HCT116 (cell line): ENCODE data around the gene MRPS35. TPM values are rescaled to one million over a fixed set of nuclear protein-coding genes. Genes with fewer than 3 reads are reported as not detected.

Source experiments
- ATAC-seq: fragments of 200-7000 bp; cut with Tn5 transposase; 2 replicates; pipeline ENCODE4 v1.9.1; 2020; ENCODE audit warnings: mild to moderate bottlenecking, moderate library complexity
- BruUV-seq: library from RNA; stranded (reverse); fragments of 400-500 nt; replicated peaks from 2 replicates; lab custom pipeline; 2021; lab: Mats Ljungman, UMichigan
- CTCF ChIA-PET: fragments of 300-600 bp; sonication (Branson Sonifier 250); formaldehyde crosslinking; loops from one replicate; lab custom pipeline; 2021; ENCODE audit warnings: antibody characterized with exemption; lab: Charles Lee
- POLR2A ChIA-PET: fragments of 300-600, 350-600 bp; sonication (Branson Sonifier 250); formaldehyde crosslinking; loops from one replicate; lab custom pipeline; 2021; ENCODE audit warnings: antibody characterized with exemption; lab: Charles Lee
- RAD21 ChIA-PET, 2 experiments: fragments of 300-600 bp; sonication (Branson Sonifier 250); formaldehyde crosslinking; loops; one replicate each; lab custom pipeline; 2023; ENCODE audit warnings: low total read pairs in 2 of 2; ENCODE audit not compliant: uncharacterized antibody in 2 of 2, unreplicated experiment in 2 of 2, low non-redundant PET in 1 of 2; lab: Charles Lee
- DNase-seq: peaks from one replicate; pipeline ENCODE4 v3.0.0-alpha.2; 2010; ENCODE audit warnings: low read depth, low spot score
- H2AFZ ChIP-seq: fragments of 200-600 bp; shearing (Covaris generic), sonication (generic); 2 replicates; pipeline ENCODE4 v1.6.1; 2017; ENCODE audit warnings: low read depth, mixed run types, mixed read lengths, antibody characterized with exemption, low read length; ENCODE audit not compliant: poor library complexity, severe bottlenecking
- H3K27ac ChIP-seq: 2 replicates; pipeline ENCODE4 v1.5.1; 2012; ENCODE audit warnings: low read depth, low read length
- H3K27me3 ChIP-seq: fragments of 200-600 bp; sonication (generic); 2 replicates; pipeline ENCODE4 v1.6.1; 2016; ENCODE audit warnings: mixed run types, low read length, mixed read lengths; ENCODE audit not compliant: insufficient read depth
- H3K36me3 ChIP-seq, 2 experiments: fragments of 200-500 bp in 1 of 2; fragments of 200-600 bp in 1 of 2; sonication (Bioruptor generic) in 1 of 2; sonication (generic) in 1 of 2; 2 replicates each; pipeline versions ENCODE4 v1.5.1 to v1.6.1; 2014 to 2016; ENCODE audit warnings: low read length in 2 of 2, inconsistent platforms in 1 of 2, mixed read lengths in 1 of 2, mixed run types in 1 of 2; ENCODE audit not compliant: insufficient read depth in 2 of 2, control insufficient read depth in 1 of 2
- H3K4me1 ChIP-seq, 2 experiments: fragments of 200-600 bp in 1 of 2; sonication (generic) in 1 of 2; 2 replicates each; pipeline versions ENCODE4 v1.5.1 to v1.6.1; 2012 to 2017; ENCODE audit warnings: low read length in 2 of 2, inconsistent platforms in 1 of 2, mild to moderate bottlenecking in 1 of 2, mixed read lengths in 1 of 2, mixed run types in 1 of 2, moderate library complexity in 1 of 2; ENCODE audit not compliant: insufficient read depth in 2 of 2, control insufficient read depth in 1 of 2
- H3K4me2 ChIP-seq: fragments of 200-600 bp; sonication (generic); 2 replicates; pipeline ENCODE4 v1.6.1; 2017; ENCODE audit warnings: mixed run types, low read length, mixed read lengths
- H3K4me3 ChIP-seq, 2 experiments: fragments of 200-600 bp in 1 of 2; sonication (generic) in 1 of 2; replicated peaks in 1 of 2; 2 replicates each; pipeline ENCODE4 v1.5.1; 2011 to 2016; ENCODE audit warnings: low read length in 2 of 2, control low read depth in 1 of 2, low read depth in 1 of 2, mild to moderate bottlenecking in 1 of 2, mixed read lengths in 1 of 2, mixed run types in 1 of 2
- H3K79me2 ChIP-seq: fragments of 200-600 bp; sonication (generic); 2 replicates; pipeline ENCODE4 v1.6.1; 2017; ENCODE audit warnings: mild to moderate bottlenecking, mixed run types, low read length, moderate library complexity, mixed read lengths; ENCODE audit not compliant: insufficient read depth
- H3K9ac ChIP-seq: fragments of 200-600 bp; sonication (generic); 2 replicates; pipeline ENCODE4 v1.6.1; 2016; ENCODE audit warnings: low read length, mixed read lengths
- H3K9me2 ChIP-seq: fragments of 200-600 bp; sonication (generic), shearing (Covaris generic); 2 replicates; pipeline ENCODE4 v1.6.1; 2017; ENCODE audit warnings: mixed run types, mild to moderate bottlenecking, moderate library complexity; ENCODE audit not compliant: insufficient read depth
- H3K9me3 ChIP-seq, 2 experiments: fragments of 200-500 bp in 1 of 2; fragments of 200-600 bp in 1 of 2; sonication (Bioruptor generic) in 1 of 2; sonication (generic) in 1 of 2; 2 replicates each; pipeline ENCODE4 v1.6.1; 2014 to 2017; ENCODE audit warnings: low read length in 2 of 2, mixed read lengths in 2 of 2, inconsistent platforms in 1 of 2, low read depth in 1 of 2, mild to moderate bottlenecking in 1 of 2, mixed run types in 1 of 2, moderate library complexity in 1 of 2; ENCODE audit not compliant: control insufficient read depth in 1 of 2, insufficient read depth in 1 of 2
- H4K20me1 ChIP-seq: fragments of 200-600 bp; sonication (generic), shearing (Covaris generic); 2 replicates; pipeline ENCODE4 v1.6.1; 2017; ENCODE audit warnings: mixed run types, mild to moderate bottlenecking, moderate library complexity; ENCODE audit not compliant: insufficient read depth
- CEBPB ChIP-seq: IDR thresholded peaks from 2 replicates; pipeline ENCODE4 v1.6.1; 2012; ENCODE audit warnings: low read depth
- ELF1 ChIP-seq: IDR thresholded peaks from 2 replicates; pipeline ENCODE4 v1.6.1; 2012; ENCODE audit warnings: low read depth, borderline replicate concordance
- EZH2 ChIP-seq: fragments of 200-600 bp; sonication (generic); IDR thresholded peaks from 2 replicates; pipeline ENCODE4 v1.6.1; 2017; ENCODE audit warnings: antibody characterized with exemption, mixed run types
- EZH2phosphoT487 ChIP-seq: fragments of 200-600 bp; IDR thresholded peaks from 2 replicates; pipeline ENCODE4 v1.6.1; 2018; ENCODE audit warnings: antibody characterized with exemption, borderline replicate concordance
- JUND ChIP-seq: IDR thresholded peaks from 2 replicates; pipeline ENCODE4 v1.6.1; 2012
- POLR2A ChIP-seq: IDR thresholded peaks from 2 replicates; pipeline ENCODE4 v1.7.0; 2011; ENCODE audit warnings: borderline replicate concordance; ENCODE audit not compliant: insufficient read depth, insufficient read length; ENCODE audit errors: extremely low read depth
- RAD21 ChIP-seq: IDR thresholded peaks from 2 replicates; pipeline ENCODE4 v1.6.1; 2012; ENCODE audit warnings: low read depth, mild to moderate bottlenecking
- SRF ChIP-seq: IDR thresholded peaks from 2 replicates; pipeline ENCODE4 v1.6.1; 2012; ENCODE audit warnings: low read depth
- TCF7L2 ChIP-seq: IDR thresholded peaks from 2 replicates; pipeline ENCODE4 v1.7.0; 2011; ENCODE audit warnings: borderline replicate concordance, inconsistent platforms; ENCODE audit not compliant: insufficient read depth, insufficient read length; ENCODE audit errors: extremely low read depth
- YY1 ChIP-seq: IDR thresholded peaks from 2 replicates; pipeline ENCODE4 v1.6.1; 2011; ENCODE audit warnings: low read length, low read depth, moderate library complexity, mild to moderate bottlenecking; ENCODE audit not compliant: insufficient replicate concordance; ENCODE audit errors: extremely low read depth
- ZFX ChIP-seq: fragments of 450-650 bp; IDR thresholded peaks from 2 replicates; pipeline ENCODE4 v1.6.1; 2017
- ZNF274 ChIP-seq: fragments of 200-500 bp; sonication (Bioruptor generic); IDR thresholded peaks from 2 replicates; pipeline ENCODE4 v1.6.1; 2014; ENCODE audit warnings: mild to moderate bottlenecking, low read depth, low read length, inconsistent platforms
- intact Hi-C: fragments of 100-400 bp; cut with micrococcal nuclease; formaldehyde crosslinking; loops from 2 replicates; pipeline ENCODE4 v1.10.0; 2022
- total RNA-seq: library from RNA; stranded (reverse); gene quantifications from one replicate; pipeline ENCODE4 v1.2.1, GENCODE V29; 2021; ENCODE audit not compliant: unreplicated experiment

The MRPS35 gene
- total RNA-seq, 1 experiment from 2014 or later = 55.4 TPM

GRCh38 chr12:27785882-27786570 is 75.4 kb downstream of the MRPS35 start:
- no peak for DNase-seq
- Histone ChIP-seq H3K27ac (no peak overlapping the region), H3K36me3 (peaks cover 0 to 5% of the 10 kb centered on the region in 2 experiments; a peak in 1 of 4 replicates), H3K9ac (no peak overlapping the region), H3K4me1 (peaks cover 7 to 10% of the 10 kb centered on the region in 2 experiments; a peak in 3 of 4 replicates), H3K27me3 (no peaks in the 10 kb centered on the region), H3K4me3 (no peak overlapping the region), H4K20me1 (no peaks in the 10 kb centered on the region), H3K9me3 (no peaks in the 10 kb centered on the region), H2AFZ (no peak overlapping the region), H3K4me2 (no peak overlapping the region), H3K79me2 (peaks cover 85% of the 10 kb centered on the region), H3K9me2 (no peaks in the 10 kb centered on the region)
- RAD21 ChIA-PET = no interaction called here
- CTCF ChIA-PET = no interaction called here
- TF ChIP-seq CEBPB (no peak), EZH2phosphoT487 (no peak), ZNF274 (no peak), TCF7L2 (no peak), RAD21 (no peak), YY1 (no peak), ELF1 (no peak), ZFX (no peak)
- no TSS peak for BruUV-seq
- POLR2A ChIA-PET = no interaction called here
- intact Hi-C loops = no loop called here
- no peak for ATAC-seq

DNA sequence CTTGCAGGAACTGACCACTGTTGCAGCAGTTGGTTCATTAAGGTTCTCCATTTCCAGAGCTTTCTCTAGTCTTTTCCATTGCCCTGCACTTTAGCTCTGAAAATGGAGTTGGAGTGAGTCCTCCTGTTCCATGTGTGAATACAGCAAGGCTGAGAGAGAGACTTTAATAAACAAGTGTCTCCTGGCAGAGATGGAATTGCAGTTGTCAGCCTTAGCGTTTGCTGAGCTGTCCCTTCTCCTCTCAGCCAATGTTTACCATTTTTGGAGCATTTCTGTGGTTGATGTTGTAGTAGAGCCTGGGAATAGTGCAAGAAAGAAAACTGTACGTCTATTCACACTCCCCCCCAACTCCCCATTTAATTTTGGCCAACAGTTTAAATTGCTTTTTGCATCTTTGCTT is 76.9 kb downstream of the MRPS35 start:
- ATAC-seq (no peak), DNase-seq (no peak)
- Histone ChIP-seq H3K27ac (no peak overlapping the region), H3K4me2 (no peak overlapping the region), H3K4me1 (no peaks in the 10 kb centered on the region), H4K20me1 (no peaks in the 10 kb centered on the region), H3K9me3 (no peaks in the 10 kb centered on the region), H2AFZ (no peak overlapping the region), H3K36me3 (peaks cover 5 to 6% of the 10 kb centered on the region in 2 experiments; a peak in 2 of 4 replicates), H3K9me2 (no peaks in the 10 kb centered on the region), H3K9ac (no peak overlapping the region), H3K79me2 (peaks cover 73% of the 10 kb centered on the region), H3K4me3 (no peak overlapping the region), H3K27me3 (no peaks in the 10 kb centered on the region)
- CTCF ChIA-PET = no interaction called here
- RAD21 ChIA-PET = no interaction called here
- TF ChIP-seq JUND = no peak
- no peak for TF ChIP-seq RAD21
- no peak for TF ChIP-seq EZH2
- no peak for TF ChIP-seq SRF
- no peak for TF ChIP-seq ZNF274
- TF ChIP-seq POLR2A = no peak
- TF ChIP-seq TCF7L2 = no peak
- POLR2A ChIA-PET = no interaction called here
- intact Hi-C loops = no loop called here
- no TSS peak for BruUV-seq
